GM21529 (cell line): ENCODE results near the gene USF2.

Experiments
- ATAC-seq: cut with Tn5 transposase; IDR thresholded peaks from one replicate; pipeline ENCODE4 v1.9.1; 2021; ENCODE audit not compliant: unreplicated experiment

The USF2 gene

GRCh38 chr19:35298561-35298972 is 29.8 kb downstream of the USF2 start:
- no peak for ATAC-seq

DNA sequence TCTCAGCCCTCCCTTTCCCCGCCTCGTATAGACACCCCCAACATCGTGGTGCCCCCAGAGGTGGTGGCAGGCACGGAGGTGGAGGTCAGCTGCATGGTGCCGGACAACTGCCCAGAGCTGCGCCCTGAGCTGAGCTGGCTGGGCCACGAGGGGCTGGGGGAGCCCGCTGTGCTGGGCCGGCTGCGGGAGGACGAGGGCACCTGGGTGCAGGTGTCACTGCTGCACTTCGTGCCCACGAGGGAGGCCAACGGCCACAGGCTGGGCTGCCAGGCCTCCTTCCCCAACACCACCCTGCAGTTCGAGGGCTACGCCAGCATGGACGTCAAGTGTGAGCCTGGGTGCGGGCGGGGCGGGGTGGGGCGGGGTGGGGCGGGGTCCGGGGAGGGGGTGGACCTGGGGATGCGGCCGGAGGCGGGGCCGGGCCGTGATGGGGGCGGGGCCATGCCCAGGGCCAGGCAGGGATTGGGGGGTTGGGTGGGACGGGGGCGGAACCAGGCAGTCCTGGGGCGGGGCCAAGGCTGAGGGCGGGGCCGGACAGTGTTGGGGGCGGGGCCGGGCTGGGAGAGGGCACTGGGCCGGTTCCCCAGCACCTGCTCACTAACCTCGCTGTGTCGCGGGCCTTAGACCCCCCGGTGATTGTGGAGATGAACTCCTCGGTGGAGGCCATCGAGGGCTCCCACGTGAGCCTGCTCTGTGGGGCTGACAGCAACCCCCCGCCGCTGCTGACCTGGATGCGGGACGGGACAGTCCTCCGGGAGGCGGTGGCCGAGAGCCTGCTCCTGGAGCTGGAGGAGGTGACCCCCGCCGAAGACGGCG is 31.0 kb downstream of the USF2 start:
- no peak for ATAC-seq

DNA sequence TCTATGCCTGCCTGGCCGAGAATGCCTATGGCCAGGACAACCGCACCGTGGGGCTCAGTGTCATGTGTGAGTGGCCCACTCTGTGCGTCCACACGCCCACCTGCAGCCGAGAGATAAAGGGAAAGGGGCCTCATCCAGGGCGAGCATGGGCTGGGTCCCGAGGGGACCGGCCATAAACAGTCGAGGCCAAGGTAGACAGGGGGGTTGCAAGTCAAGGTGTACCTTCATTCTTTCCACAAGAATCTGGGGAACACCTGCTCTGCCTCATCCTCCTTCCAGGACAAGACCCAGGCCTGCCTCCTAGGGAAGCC is 31.5 kb downstream of the USF2 start:
- no peak for ATAC-seq

DNA sequence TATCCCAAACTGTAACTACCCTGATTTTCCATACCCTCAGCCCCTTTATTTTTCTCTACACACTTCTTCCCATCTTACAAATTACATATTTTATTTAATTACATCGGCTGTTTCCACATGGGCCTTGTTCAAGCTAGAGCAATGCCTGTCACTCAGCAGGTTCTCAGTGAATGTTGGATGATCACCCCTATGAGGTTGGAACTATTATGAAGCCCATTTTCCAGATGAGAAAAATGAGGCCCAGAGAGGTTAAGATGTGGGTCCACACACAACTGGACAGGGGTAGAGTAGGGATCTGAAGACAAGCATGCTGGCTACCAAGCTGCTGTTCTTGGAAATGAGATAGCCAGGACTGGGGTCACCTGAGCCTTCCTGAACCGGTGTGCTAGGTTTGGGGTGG is 33.2 kb downstream of the USF2 start:
- no peak for ATAC-seq

- ATAC-seq = no peak
Observed at GRCh38 chr19:35302446-35302845, 33.7 kb downstream of the USF2 start.

- no peak for ATAC-seq
Observed at GRCh38 chr19:35303357-35303915, 34.7 kb downstream of the USF2 start.

DNA sequence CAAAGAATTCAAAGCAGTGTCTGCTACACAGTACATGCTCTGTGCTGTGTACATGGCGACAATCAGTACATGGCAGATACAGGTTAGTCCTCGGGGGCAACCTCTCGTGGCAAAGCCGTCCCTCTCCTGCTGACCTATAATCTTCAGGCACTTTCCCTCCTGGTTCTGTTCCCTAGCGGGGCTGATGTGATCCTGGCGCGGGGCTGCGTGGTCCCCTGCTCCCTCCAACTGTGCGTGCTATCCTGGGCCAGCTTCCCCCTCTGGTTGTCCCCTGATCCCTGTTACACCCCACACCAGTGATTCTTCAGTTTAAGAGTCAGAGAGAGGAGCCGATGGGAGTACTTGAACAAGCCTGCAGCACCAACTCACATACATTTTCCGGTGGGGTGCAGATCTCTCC is 35.3 kb downstream of the USF2 start:
- no peak for ATAC-seq

GRCh38 chr19:35305181-35305580 is 36.4 kb downstream of the USF2 start:
- no peak for ATAC-seq

DNA sequence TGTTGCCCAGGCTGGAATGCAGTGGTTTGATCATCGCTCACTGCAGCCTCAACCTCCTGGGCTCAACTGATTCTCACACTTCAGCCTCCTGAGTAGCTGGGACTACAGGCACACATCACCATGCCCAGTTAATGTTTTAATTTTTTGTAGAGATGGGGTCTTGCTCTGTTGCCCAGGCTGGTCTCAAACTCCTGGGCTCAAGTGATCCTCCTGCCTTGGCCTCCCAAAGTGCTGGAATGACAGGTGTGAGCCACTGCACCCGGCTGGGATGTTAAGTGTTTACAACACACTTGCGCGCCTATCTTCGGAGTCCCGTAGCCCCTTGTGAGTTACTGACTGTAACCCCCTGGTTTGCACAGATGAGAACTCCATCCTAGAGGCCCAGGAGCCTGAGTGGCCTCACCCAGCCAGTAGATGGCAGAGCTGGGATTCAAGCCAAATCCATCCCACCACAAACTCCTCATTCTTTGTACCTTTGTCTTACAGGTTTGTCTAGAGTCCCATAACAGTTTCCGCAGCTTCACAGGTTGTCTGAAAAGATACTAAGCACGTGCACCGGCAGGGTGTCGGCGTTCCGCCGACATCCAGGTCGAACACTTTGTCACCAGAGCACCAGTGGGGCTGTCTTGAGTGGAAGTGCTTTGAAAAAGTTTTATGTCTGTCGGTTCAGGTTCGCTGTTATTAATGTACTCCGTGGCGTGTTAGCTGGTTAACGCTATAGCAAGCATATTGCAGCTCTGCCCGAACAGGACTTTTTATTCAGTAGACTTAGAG is 37.9 kb downstream of the USF2 start:
- no peak for ATAC-seq

- ATAC-seq = no peak
Observed at GRCh38 chr19:35307931-35308330, 39.2 kb downstream of the USF2 start.

DNA sequence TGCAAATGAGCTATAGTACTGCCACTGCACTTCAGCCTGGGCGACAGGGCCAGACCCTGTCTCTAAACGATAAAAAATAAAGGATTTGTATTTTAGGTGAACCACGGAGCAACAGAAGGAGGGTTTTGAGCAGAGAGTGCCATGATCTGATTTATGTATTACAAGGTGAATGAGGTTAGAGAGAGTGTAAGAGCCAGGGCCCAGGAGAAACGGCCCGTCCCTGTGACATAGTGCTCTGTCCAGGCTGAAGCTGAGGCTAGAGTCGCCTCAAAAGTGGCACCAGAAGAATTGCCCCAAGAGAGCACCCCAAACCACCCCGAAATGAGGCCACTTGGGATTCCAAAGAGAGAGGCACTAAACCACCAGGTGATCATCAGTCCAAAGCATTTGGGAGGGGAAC is 40.1 kb downstream of the USF2 start:
- ATAC-seq = no peak

DNA sequence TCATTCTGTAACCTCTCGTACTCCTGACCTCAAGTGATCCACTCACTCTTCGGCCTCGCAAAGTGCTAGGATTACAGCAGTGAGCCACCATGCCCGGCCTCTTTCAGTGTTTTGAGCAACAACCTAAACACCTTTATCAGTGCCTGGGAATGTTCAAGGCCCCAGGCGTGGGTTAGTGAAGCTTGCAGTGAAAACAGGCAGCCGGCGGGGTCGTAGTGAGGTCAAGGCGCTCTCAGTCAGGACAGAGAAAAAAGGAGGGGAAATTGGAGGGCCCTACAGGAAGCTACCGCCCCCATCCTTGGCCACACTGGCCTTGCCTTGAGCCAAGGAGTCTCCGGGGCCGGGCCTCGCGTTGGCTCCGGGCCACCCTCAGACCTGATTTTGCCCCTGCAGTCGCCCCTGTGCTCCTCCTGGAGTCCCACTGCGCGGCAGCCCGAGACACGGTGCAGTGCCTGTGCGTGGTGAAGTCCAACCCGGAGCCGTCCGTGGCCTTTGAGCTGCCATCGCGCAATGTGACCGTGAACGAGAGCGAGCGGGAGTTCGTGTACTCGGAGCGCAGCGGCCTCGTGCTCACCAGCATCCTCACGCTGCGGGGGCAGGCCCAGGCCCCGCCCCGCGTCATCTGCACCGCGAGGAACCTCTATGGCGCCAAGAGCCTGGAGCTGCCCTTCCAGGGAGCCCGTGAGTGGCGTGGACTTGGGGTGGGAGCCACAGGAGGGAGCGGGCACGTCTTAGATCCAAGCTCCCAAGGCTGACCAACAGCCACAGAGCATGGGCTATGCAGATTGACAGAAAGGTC is 40.9 kb downstream of the USF2 start:
- no peak for ATAC-seq

DNA sequence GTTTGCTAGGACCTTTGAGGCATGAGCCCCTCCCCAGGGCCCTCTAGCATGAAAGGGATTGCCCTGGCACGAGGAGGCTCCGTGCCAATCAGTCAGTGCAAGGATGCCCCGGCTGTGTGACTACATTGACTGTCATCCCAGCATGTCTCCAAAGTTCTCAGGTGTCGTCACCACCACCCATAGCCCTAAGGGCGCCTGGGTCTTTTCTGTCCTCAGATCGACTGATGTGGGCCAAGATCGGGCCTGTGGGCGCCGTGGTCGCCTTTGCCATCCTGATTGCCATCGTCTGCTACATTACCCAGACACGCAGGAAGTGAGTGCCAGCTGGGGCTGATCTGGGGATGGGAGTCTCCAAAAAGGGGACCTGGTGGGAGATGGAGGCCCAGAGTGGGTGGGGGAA is 41.6 kb downstream of the USF2 start:
- no peak for ATAC-seq

- no peak for ATAC-seq
Observed at GRCh38 chr19:35310811-35311465, 42.2 kb downstream of the USF2 start.

DNA sequence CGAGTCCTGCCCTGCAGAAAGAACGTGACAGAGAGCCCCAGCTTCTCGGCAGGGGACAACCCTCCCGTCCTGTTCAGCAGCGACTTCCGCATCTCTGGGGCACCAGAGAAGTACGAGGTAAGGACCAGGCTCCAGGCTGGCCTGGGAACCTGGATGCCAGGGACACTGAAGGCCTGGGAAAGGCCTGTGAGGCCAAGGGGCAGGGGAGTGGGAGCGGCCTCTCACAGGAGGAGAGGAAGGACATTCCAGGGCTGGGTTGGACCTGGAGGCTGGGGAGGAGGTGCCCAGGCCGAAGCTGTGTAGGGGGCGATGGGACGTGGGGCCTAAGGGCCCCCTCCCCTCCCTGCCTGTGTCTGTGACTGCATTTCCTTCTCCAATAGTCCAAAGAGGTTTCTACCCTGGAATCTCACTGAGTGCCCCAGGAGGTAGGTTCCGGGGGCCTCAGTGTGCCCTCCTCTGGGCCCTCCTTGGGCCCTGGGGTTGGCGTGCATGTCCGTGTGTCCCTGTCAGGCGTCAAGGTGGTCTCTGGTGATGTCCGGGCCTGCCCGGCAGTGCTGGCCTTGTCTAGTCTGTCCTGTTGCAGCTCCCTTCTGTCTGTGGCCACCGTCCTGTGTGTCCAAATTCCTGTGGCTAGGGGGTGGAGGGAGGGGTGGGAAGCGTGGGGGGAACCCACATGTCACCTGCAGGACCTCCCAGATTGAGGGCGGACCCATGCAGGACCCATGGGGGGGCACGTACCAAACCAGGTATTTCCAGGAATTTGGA is 43.3 kb downstream of the USF2 start:
- no peak for ATAC-seq

GRCh38 chr19:35313587-35313986 is 44.8 kb downstream of the USF2 start:
- no peak for ATAC-seq

DNA sequence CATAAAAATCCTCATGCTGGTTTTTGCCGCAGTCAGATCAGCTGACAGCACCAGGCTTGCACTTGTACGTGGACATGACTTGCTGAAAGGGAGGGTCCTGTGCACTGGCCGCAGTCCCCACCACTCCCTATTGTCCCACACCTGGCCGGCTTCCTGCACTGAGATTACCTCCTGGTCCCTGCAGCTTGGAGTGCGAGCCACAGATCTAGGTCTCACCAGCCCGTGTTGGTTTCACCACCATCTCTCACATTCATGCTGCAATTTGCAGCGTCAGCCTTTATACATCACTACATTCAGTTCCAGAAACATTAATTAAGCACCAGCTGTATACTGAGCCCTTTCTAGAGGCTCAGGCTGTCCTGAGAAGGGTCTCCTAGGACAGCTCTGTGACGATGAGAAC is 45.3 kb downstream of the USF2 start:
- ATAC-seq = no peak

DNA sequence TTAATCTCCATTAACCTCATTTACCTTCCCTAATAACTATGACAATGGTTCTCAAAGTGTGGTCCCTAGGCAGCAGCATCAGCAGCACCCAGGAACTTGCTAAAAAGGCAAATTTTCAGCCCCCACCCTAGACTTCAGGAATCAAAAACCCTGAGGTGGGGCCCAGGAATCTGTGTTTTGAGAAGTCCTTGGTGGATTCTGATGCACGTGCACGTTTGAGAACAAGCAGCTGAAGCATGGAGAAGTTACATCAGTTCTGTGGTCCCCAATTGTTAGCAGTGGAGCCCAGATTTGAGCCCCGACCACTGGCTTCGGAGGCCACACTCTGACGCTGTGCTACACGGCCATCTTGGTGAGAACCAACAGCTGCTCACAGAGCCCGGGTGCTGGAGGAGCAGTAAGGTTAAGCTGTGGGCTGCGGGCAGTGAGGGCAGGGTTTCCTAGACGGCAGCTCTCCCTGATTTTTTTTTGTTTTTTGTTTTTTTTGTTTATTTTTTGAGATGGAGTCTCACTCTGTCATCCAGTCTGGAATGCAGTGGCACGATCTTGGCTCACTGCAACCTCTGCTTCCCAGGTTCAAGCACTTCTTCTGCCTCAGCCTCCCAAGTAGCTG is 46.2 kb downstream of the USF2 start:
- ATAC-seq = no peak

GRCh38 chr19:35315883-35316282 is 47.1 kb downstream of the USF2 start:
- ATAC-seq = no peak

- no peak for ATAC-seq
Observed at GRCh38 chr19:35316560-35316959, 47.8 kb downstream of the USF2 start.
